ENCODE results near the gene ZNF217.
A peak's percentile ranks its signal among the peaks of the same experiment; 100 is the strongest.
"Not testable (repeated sequence)": the region's sequence is repeated elsewhere in the genome, so short reads cannot be mapped to it uniquely, and the experiment has no call there.

The ZNF217 gene

GRCh38 chr20:53625311-53626129 lies 31.9 kb upstream of the ZNF217 start:
- DNase-seq (ENCODE audit: low read depth) = no peak
- TF ChIP-seq CTCF (IDR thresholded peaks at IDR 0.05; ENCODE audit: control insufficient read depth, insufficient read depth, low read depth, low read length, missing control alignments) = no peak
- no peak overlapping the region for H3K4me3 ChIP-seq (ENCODE audit: control insufficient read depth, low read depth, low read length)

DNA sequence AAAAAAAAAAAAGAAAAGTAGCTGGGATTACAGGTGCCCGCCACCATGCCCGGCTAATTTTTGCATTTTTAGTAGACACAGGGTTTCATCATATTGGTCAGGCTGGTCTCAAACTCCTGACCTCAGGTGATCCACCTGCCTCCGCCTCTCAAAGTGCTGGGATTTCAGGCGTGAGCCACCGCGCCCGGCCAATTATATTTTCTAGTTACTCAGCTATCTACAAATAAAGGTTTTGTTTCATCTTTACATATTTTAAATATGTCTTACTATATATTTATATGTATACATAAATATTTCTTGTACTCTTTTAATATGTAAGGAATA lies 31.2 kb upstream of the ZNF217 start:
- not testable (repeated sequence) for DNase-seq (ENCODE audit: low read depth); H3K4me3 ChIP-seq (ENCODE audit: control insufficient read depth, low read depth, low read length)

- no peak for TF ChIP-seq CTCF (IDR thresholded peaks at IDR 0.05; ENCODE audit: control insufficient read depth, insufficient read depth, low read depth, low read length, missing control alignments)
- DNase-seq (ENCODE audit: low read depth) = no peak
- peak overlapping the region; percentile 8; the same call in 1 of the 2 replicates for H3K4me3 ChIP-seq (ENCODE audit: control insufficient read depth, low read depth, low read length)
Observed at GRCh38 chr20:53623454-53624211, 30.0 kb upstream of the ZNF217 start.

DNA sequence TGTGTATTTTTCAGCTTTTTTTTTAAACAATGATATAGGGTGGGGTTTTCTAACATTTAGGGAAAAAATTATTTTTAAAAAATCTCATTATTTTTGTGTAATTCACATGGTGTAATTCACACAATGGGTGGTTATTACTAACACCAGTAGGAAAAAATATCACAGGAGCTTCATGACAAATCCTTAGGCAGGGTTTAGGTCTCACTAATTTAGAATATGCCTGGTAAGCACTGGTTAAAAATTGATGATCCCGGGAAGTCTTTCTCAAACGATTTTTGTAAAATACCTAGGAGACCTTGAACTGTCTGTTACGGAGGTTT lies 29.5 kb upstream of the ZNF217 start:
- TF ChIP-seq CTCF (IDR thresholded peaks at IDR 0.05; ENCODE audit: control insufficient read depth, insufficient read depth, low read depth, low read length, missing control alignments) = no peak
- H3K4me3 ChIP-seq (ENCODE audit: control insufficient read depth, low read depth, low read length) = no peak overlapping the region
- DNase-seq (ENCODE audit: low read depth) = no peak

- TF ChIP-seq CTCF (IDR thresholded peaks at IDR 0.05; ENCODE audit: control insufficient read depth, insufficient read depth, low read depth, low read length, missing control alignments) = no peak
- DNase-seq (ENCODE audit: low read depth) = no peak
- H3K4me3 ChIP-seq (ENCODE audit: control insufficient read depth, low read depth, low read length) = no peak overlapping the region
Observed at GRCh38 chr20:53622247-53623133, 28.9 kb upstream of the ZNF217 start.

DNA sequence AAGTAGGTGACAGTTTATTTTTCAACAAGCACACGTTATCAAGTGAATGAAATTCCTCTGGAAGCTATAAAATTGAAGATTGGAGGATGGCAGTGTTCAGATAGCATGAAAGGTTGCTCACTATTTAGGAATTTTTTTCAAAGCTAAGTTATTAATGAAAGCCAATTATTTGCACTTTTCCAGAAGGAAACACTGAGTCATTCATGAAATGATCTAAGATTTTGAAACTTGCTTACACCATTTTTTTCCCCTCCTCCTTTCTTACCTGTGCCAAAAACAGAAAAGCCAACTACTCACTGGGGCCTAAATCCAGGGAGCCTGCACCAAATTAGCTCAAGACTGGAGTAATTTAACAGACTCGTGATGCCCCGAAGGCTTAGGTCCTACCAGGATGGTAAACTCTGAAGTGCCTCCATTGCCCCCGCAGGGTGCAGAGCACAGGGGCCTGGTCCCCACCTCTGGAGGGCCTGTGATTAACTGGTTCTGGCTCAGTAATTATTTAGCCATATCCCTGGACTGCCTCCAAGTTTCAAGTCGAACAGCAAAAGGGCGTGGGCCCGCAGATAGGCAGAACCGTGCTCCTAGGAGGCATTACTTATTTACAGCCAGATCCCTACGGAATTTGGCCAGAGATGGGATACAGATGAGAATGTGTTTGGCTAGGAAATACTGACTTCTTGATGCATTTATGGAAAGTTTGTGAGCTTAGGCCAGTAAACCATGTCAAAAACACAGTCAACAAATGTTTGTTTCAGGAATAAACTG lies 28.0 kb upstream of the ZNF217 start:
- DNase-seq (ENCODE audit: low read depth) = peak; percentile 92
- TF ChIP-seq CTCF (IDR thresholded peaks at IDR 0.05; ENCODE audit: control insufficient read depth, insufficient read depth, low read depth, low read length, missing control alignments) = no peak
- H3K4me3 ChIP-seq (ENCODE audit: control insufficient read depth, low read depth, low read length) = no peak overlapping the region

DNA sequence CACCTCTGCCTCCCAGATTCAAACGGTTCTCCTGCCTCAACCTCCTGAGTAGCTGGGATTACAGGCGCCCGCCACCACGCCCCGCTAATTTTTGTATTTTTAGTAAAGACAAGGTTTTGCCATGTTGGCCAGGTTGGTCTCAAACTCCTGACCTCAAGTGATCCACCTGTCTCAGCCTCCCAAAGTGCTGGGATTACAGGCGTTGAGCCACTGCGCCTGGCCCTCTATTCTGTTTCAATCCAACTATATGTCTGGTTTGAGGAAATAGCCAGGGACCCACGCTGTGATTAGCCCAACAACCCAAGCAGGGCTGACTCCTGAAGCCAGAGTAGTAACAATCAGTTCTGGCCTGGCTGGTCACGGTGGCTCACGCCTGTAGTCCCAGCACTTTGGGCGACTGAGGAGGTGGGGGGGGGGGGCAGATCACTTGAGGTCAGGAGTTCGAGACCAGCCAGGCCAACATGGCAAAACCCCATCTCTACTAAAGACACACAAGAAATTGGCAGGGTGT lies 24.9 kb upstream of the ZNF217 start:
- H3K4me3 ChIP-seq (ENCODE audit: control insufficient read depth, low read depth, low read length); DNase-seq (ENCODE audit: low read depth): not testable (repeated sequence)

Measured in AG09309 (cell line).